ENCODE data around the gene FH. TPM values are rescaled to one million over a fixed set of nuclear protein-coding genes. Genes with fewer than 3 reads are reported as not detected.
A peak's percentile ranks its signal among the peaks of the same experiment; 100 is the strongest.

FH gene
- total and polyA plus RNA-seq, 2 of the 13 experiments (the other 11 are each of a cell fraction or from before 2014, with no cell fraction given), result 39.2 to 152 TPM

- no peak for TF ChIP-seq ZNF142 (CRISPR knock-in tag; IDR thresholded peaks at IDR 0.05)
- TF ChIP-seq RXRB (CRISPR knock-in tag; IDR thresholded peaks at IDR 0.05; ENCODE audit: borderline replicate concordance), result peak; percentile 42; the same call in 1 of the 2 replicates
- peak; percentile 25; the same call in 1 of the 2 replicates for TF ChIP-seq FOXP4 (CRISPR knock-in tag; IDR thresholded peaks at IDR 0.05)
- peak; percentile 12; the same call in 1 of the 2 replicates for TF ChIP-seq FOXA3 (CRISPR knock-in tag; IDR thresholded peaks at IDR 0.05)
- peak; percentile 25; the same call in 1 of the 2 replicates for TF ChIP-seq SALL1 (CRISPR knock-in tag; IDR thresholded peaks at IDR 0.05)
- no peak for TF ChIP-seq ZBTB33 (CRISPR knock-in tag; IDR thresholded peaks at IDR 0.05)
- peak; percentile 95 for TF ChIP-seq ARID3A (IDR thresholded peaks at IDR 0.05; ENCODE audit: low read depth, low read length)
- TF ChIP-seq ZNF781 (CRISPR knock-in tag; IDR thresholded peaks at IDR 0.05; ENCODE audit: borderline replicate concordance, not compliant biosample characterization), result no peak
- TF ChIP-seq GABPA (IDR thresholded peaks at IDR 0.05; ENCODE audit: low read depth, low read length), result no peak
- TF ChIP-seq GABPA (CRISPR knock-in tag; IDR thresholded peaks at IDR 0.05; ENCODE audit: low read depth), result peak; percentile 50; the same call in 1 of the 2 replicates
- peak; percentile 34; the same call in 1 of the 2 replicates for TF ChIP-seq SAP130 (CRISPR knock-in tag; IDR thresholded peaks at IDR 0.05; ENCODE audit: low read depth)
- TF ChIP-seq SMC3 (IDR thresholded peaks at IDR 0.05; ENCODE audit: low read length), result peak; percentile 49
- TF ChIP-seq RAD21 (CRISPR knock-in tag; IDR thresholded peaks at IDR 0.05), result peak; percentile 35; the same call in 1 of the 2 replicates
- peak; percentile 62; the same call in 1 of the 2 replicates for TF ChIP-seq ELF3 (CRISPR knock-in tag; IDR thresholded peaks at IDR 0.05)
- TF ChIP-seq KAT7 (CRISPR knock-in tag; IDR thresholded peaks at IDR 0.05; ENCODE audit: borderline replicate concordance), result 0 out of 2 replicates have a peak, but pooled peaks have one; percentile 61
- no peak for TF ChIP-seq SOX13 (IDR thresholded peaks at IDR 0.05)
- peak in 1 of 2 experiments; percentile 37; a peak in 2 of 4 replicates for TF ChIP-seq SOX13 (CRISPR knock-in tag; conservative IDR thresholded peaks at IDR 0.05 in 1 of 2, IDR thresholded peaks at IDR 0.05 in 1 of 2)
Measured at GRCh38 chr1:241531195-241532161, 11.9 kb upstream of the FH start (continued).
